Heart left ventricle (tissue), 16 donors: Measurements from ENCODE around the gene SLC6A20. TPM values are rescaled to one million over a fixed set of nuclear protein-coding genes. Genes with fewer than 3 reads are reported as not detected.

Experiments used
- ATAC-seq, 4 donors: fragments of 200-7000 bp; cut with Tn5 transposase; one replicate each; pipeline ENCODE4 v1.9.1; 2020 to 2022; ENCODE audit warnings: moderate library complexity in 4 of 4, mild to moderate bottlenecking in 3 of 4, moderate number of reproducible peaks in 1 of 4
- DNase-seq, 5 donors: peaks; one replicate each; pipeline ENCODE4 v3.0.0-alpha.2; 2020
- H3K27ac ChIP-seq, 12 donors: fragments of 200-600 bp; sonication (generic) in 4 of 12; one replicate each; pipeline versions ENCODE4 v1.5.0 to v1.8.0; 2016 to 2022; ENCODE audit warnings: mild to moderate bottlenecking in 2 of 12
- H3K27me3 ChIP-seq, 9 donors: fragments of 200-600 bp; sonication (generic) in 2 of 9; one replicate each; pipeline versions ENCODE4 v1.5.1 to v1.8.0; 2016 to 2022; ENCODE audit warnings: mild to moderate bottlenecking in 3 of 9
- H3K36me3 ChIP-seq, 9 donors: fragments of 200-600 bp; sonication (generic) in 2 of 9; one replicate each; pipeline versions ENCODE4 v1.5.0 to v1.8.0; 2018 to 2022; ENCODE audit warnings: mild to moderate bottlenecking in 2 of 9
- H3K4me1 ChIP-seq, 12 donors: fragments of 200-600 bp; sonication (generic) in 4 of 12; one replicate each; pipeline versions ENCODE4 v1.5.0 to v1.8.0; 2016 to 2022; ENCODE audit warnings: mild to moderate bottlenecking in 3 of 12
- H3K4me3 ChIP-seq, 12 donors: fragments of 200-600 bp; sonication (generic) in 4 of 12; one replicate each; pipeline versions ENCODE4 v1.5.0 to v1.8.0; 2017 to 2022; ENCODE audit warnings: mild to moderate bottlenecking in 9 of 12, moderate library complexity in 4 of 12
- H3K9me3 ChIP-seq, 12 donors: fragments of 200-600 bp; sonication (generic) in 4 of 12; one replicate each; pipeline versions ENCODE4 v1.5.0 to v1.8.0; 2016 to 2022; ENCODE audit warnings: mild to moderate bottlenecking in 1 of 12
- CTCF ChIP-seq, 12 donors: fragments of 200-600 bp; sonication (generic) in 4 of 12; IDR thresholded peaks; one replicate each; pipeline versions ENCODE4 v1.5.0 to v1.8.0; 2018 to 2022; ENCODE audit warnings: antibody characterized with exemption in 12 of 12, mild to moderate bottlenecking in 5 of 12
- POLR2A ChIP-seq, 2 donors: fragments of 450-650 bp; IDR thresholded peaks; one replicate each; pipeline ENCODE4 v1.6.1; 2017; ENCODE audit warnings: antibody characterized with exemption in 2 of 2, mild to moderate bottlenecking in 2 of 2, moderate library complexity in 2 of 2
- WGBS, 4 donors: extraction: QIAGEN DNeasy Blood & Tissue Kit in 2 of 4; methylation state at CpG; one replicate each; pipeline versions ENCODE4 v1.1.5 to v1.1.7; 2013 to 2018; 5-methylcytosine and 5-hydroxymethylcytosine counted together
- intact Hi-C, 10 donors: fragments of 100-400 bp; cut with DNase I; formaldehyde crosslinking; loops; one replicate each; pipeline versions ENCODE4 v1.11.1 to v1.14.2; 2022
- polyA plus RNA-seq, 2 donors: library from polyadenylated mRNA; stranded (reverse); fragments of 200-250 nt; gene quantifications; one replicate each; pipeline ENCODE4 v1.2.3, GENCODE V29; 2013
- total RNA-seq, 9 donors: library from RNA; depleted of rRNA in 2 of 9; stranded (reverse); fragments of >200 nt in 2 of 9; fragmentation: NEBNext Ultra II Directional in 3 of 9; extraction: Animal tissue kit (Norgen Biotek cat#: 25700) in 3 of 9; gene quantifications; one replicate each; pipeline versions ENCODE4 v1.1.0 to v1.2.4, GENCODE V29; 2016 to 2023
- donor health status: ischemic (EF 13 %, LVEDD 7.1; RV severe dilation, severe dysfunction).
- donor health status: healthy with polysubstance abuse.
- donor health status: DM: no; HTN: yes; CAD: no.
- donor health status: DM: no; HTN: no; CAD: no.
- donor health status: ischemic (EF 25% LVEDD 6.9; RV normal size, moderate dysfunction).
- donor health status: ischemic (EF 25% LVEDD 5.7; RV mildly dilated, moderate dysfunction).
- donor health status: healthy.
- donor health status: DM: yes; HTN: yes; CAD: no.
- donor health status: ischemic (EF 35%, LVEDD 5.7; RV mildly dilated, moderate dysfunction).
- donor health status: nonischemic (EF 11% LVEDD 7.7; RV severe dilation, severe dysfunction).
- donor health status: DM: yes; HTN: yes; CAD: no.
- donor health status: PGD.
- donor health status: ischemic (EF 29% LVEDD 5.4; RV normal size, mild dysfunction).
- donor health status: nonischemic (EF 23%, LVEDD 6.1; RV moderate dilation, normal function).

Gene SLC6A20
- total and polyA plus RNA-seq, 11 donors = 0.12 to 0.59 (median 0.19) TPM; not detected in 8

GRCh38 chr3:45830121-45830520 lies 33.8 kb upstream of the SLC6A20 start:
- Histone ChIP-seq H3K27me3 (no peaks in the 10 kb centered on the region), H3K4me3 (no peak overlapping the region), H3K27ac (no peak overlapping the region), H3K9me3 (no peaks in the 10 kb centered on the region), H3K4me1 (no peaks in the 10 kb centered on the region), H3K36me3 (peaks cover 0 to 100% (median 78%) of the 10 kb centered on the region in 9 donors)
- 86 to 99% (median 98%) methylated on average over 5 of the region's 5 CpGs for WGBS, 4 donors
- TF ChIP-seq POLR2A (IDR thresholded peaks at IDR 0.05) (no peak), CTCF (IDR thresholded peaks at IDR 0.05) (no peak)
- ATAC-seq (no peak), DNase-seq (no peak)
- intact Hi-C loops = loop anchor here in 6 of 10 donors (5.0 to 10.0 kb wide), 2 partner anchors 68 to 315 kb away; no protein-coding TSS in a partner anchor

- TF ChIP-seq CTCF (IDR thresholded peaks at IDR 0.05) (no peak), POLR2A (IDR thresholded peaks at IDR 0.05) (no peak)
- intact Hi-C loops = loop anchor here in 1 of 10 donors (2.0 kb wide), 1 partner anchor 64 kb away; no protein-coding TSS in a partner anchor
- no peak for DNase-seq
- no peak overlapping the region for H3K27ac ChIP-seq
- no peaks in the 10 kb centered on the region for H3K4me1 ChIP-seq
- H3K36me3 ChIP-seq = peaks cover 0 to 100% (median 59%) of the 10 kb centered on the region in 9 donors
- WGBS, 4 donors = 70 to 82% (median 76%) methylated on average over 3 of the region's 3 CpGs
- H3K4me3 ChIP-seq = no peak overlapping the region
- H3K9me3 ChIP-seq = no peaks in the 10 kb centered on the region
- H3K27me3 ChIP-seq = no peaks in the 10 kb centered on the region
- no peak for ATAC-seq
Measured at GRCh38 chr3:45826908-45827307, 30.6 kb upstream of the SLC6A20 start.

- Histone ChIP-seq H3K36me3 (peaks cover 0 to 100% (median 56%) of the 10 kb centered on the region in 9 donors), H3K9me3 (no peaks in the 10 kb centered on the region)
Measured at GRCh38 chr3:45826321-45826720, 30.0 kb upstream of the SLC6A20 start.

GRCh38 chr3:45821127-45821526 lies 24.8 kb upstream of the SLC6A20 start:
- WGBS, 4 donors = 95 to 100% (median 99%) methylated on average over 1 of the region's 1 CpG
- Histone ChIP-seq H3K9me3 (peaks cover 0 to 9% (median 0%) of the 10 kb centered on the region in 12 donors), H3K36me3 (peaks cover 0 to 56% (median 23%) of the 10 kb centered on the region in 9 donors), H3K4me3 (no peak overlapping the region), H3K4me1 (peaks cover 0 to 30% (median 18%) of the 10 kb centered on the region in 12 donors), H3K27ac (no peak overlapping the region), H3K27me3 (no peaks in the 10 kb centered on the region)
- DNase-seq (no peak), ATAC-seq (no peak)
- intact Hi-C loops = no loop called here
- TF ChIP-seq CTCF (IDR thresholded peaks at IDR 0.05) (no peak), POLR2A (IDR thresholded peaks at IDR 0.05) (no peak)

More at GRCh38 chr3:45826321-45826720, 30.0 kb upstream of the SLC6A20 start:
- ATAC-seq (no peak), DNase-seq (no peak)
- no peak overlapping the region for H3K27ac ChIP-seq
- intact Hi-C loops = loop anchor here in 1 of 10 donors (2.0 kb wide), 1 partner anchor 64 kb away; no protein-coding TSS in a partner anchor
- no peaks in the 10 kb centered on the region for H3K4me1 ChIP-seq
- WGBS, 4 donors = 63 to 86% (median 73%) methylated on average over 2 of the region's 2 CpGs
- no peak overlapping the region for H3K4me3 ChIP-seq
- no peaks in the 10 kb centered on the region for H3K27me3 ChIP-seq
- no peak for TF ChIP-seq CTCF (IDR thresholded peaks at IDR 0.05)
- TF ChIP-seq POLR2A (IDR thresholded peaks at IDR 0.05) = no peak
